SK-N-SH (cell line): Measurements from ENCODE around the gene NTMT1. TPM values are rescaled to one million over a fixed set of nuclear protein-coding genes. Genes with fewer than 3 reads are reported as not detected.

Experiments
- CTCF ChIA-PET: fragments of 300-600, 350-600 bp; formaldehyde crosslinking; extraction: SDS; loops from one replicate; lab custom pipeline; 2021; lab: Yijun Ruan, JAX
- POLR2A ChIA-PET: fragments of 350-600 bp; sonication (Branson Sonifier 250); formaldehyde crosslinking; extraction: SDS; loops from one replicate; lab custom pipeline; 2020; ENCODE audit warnings: antibody characterized with exemption, inconsistent platforms; lab: Yijun Ruan, JAX
- DNase-seq: peaks from one replicate; pipeline ENCODE4 v3.0.0; 2012
- H2AFZ ChIP-seq: fragments of 200-600 bp; sonication (generic); 2 replicates; pipeline ENCODE4 v1.8.1; 2016; ENCODE audit warnings: antibody characterized with exemption, mild to moderate bottlenecking, low read depth
- H3F3A ChIP-seq: fragments of 200-600 bp; sonication (generic); replicated peaks from 2 replicates; pipeline ENCODE3; 2016; ENCODE audit warnings: antibody characterized with exemption, mild to moderate bottlenecking; ENCODE audit not compliant: insufficient read depth
- H3K27ac ChIP-seq, 2 experiments: fragments of 200-500 bp in 1 of 2; fragments of 200-600 bp in 1 of 2; sonication (Bioruptor generic) in 1 of 2; sonication (generic), shearing (Covaris generic) in 1 of 2; 2 replicates each; pipeline versions ENCODE4 v1.5.1 to v1.6.1; 2014 to 2016; ENCODE audit warnings: low read depth in 2 of 2, inconsistent platforms in 1 of 2, low read length in 1 of 2, mild to moderate bottlenecking in 1 of 2, mixed read lengths in 1 of 2
- H3K27me3 ChIP-seq: fragments of 200-600 bp; sonication (generic), shearing (Covaris generic); 2 replicates; pipeline ENCODE4 v1.6.1; 2016; ENCODE audit warnings: mixed run types; ENCODE audit not compliant: insufficient read depth
- H3K36me3 ChIP-seq, 2 experiments: fragments of 200-500 bp in 1 of 2; fragments of 200-600 bp in 1 of 2; sonication (Bioruptor generic) in 1 of 2; sonication (generic) in 1 of 2; replicated peaks in 1 of 2; 2 replicates each; pipeline versions ENCODE3 to v1.5.1; 2014 to 2016; ENCODE audit warnings: low read length in 1 of 2, mild to moderate bottlenecking in 1 of 2; ENCODE audit not compliant: insufficient read depth in 2 of 2, control insufficient read depth in 1 of 2
- H3K4me1 ChIP-seq, 2 experiments: fragments of 200-500 bp in 1 of 2; fragments of 200-600 bp in 1 of 2; sonication (Bioruptor generic) in 1 of 2; sonication (generic), shearing (Covaris generic) in 1 of 2; 2 replicates each; pipeline versions ENCODE4 v1.5.1 to v1.6.1; 2014 to 2016; ENCODE audit warnings: low read depth in 1 of 2, low read length in 1 of 2, mixed run types in 1 of 2; ENCODE audit not compliant: insufficient read depth in 2 of 2, control insufficient read depth in 1 of 2
- H3K4me2 ChIP-seq: fragments of 200-600 bp; sonication (generic), shearing (Covaris generic); 2 replicates; pipeline ENCODE4 v1.6.1; 2017; ENCODE audit warnings: mixed run types
- H3K4me3 ChIP-seq, 2 experiments: fragments of 200-500 bp in 1 of 2; fragments of 200-600 bp in 1 of 2; sonication (Bioruptor generic) in 1 of 2; sonication (generic), shearing (Covaris generic) in 1 of 2; 2 replicates each; pipeline versions ENCODE4 v1.5.1 to v1.8.1; 2014 to 2016; ENCODE audit warnings: low read depth in 2 of 2, inconsistent platforms in 1 of 2, low read length in 1 of 2, mild to moderate bottlenecking in 1 of 2, mixed read lengths in 1 of 2, moderate library complexity in 1 of 2
- H3K79me2 ChIP-seq: fragments of 200-600 bp; sonication (generic); 2 replicates; pipeline ENCODE4 v1.8.1; 2017; ENCODE audit warnings: mild to moderate bottlenecking; ENCODE audit not compliant: insufficient read depth
- H3K9ac ChIP-seq: fragments of 200-600 bp; sonication (generic); 2 replicates; pipeline ENCODE4 v1.6.1; 2017; ENCODE audit warnings: mixed run types
- H3K9me2 ChIP-seq: fragments of 200-600 bp; sonication (generic); 2 replicates; pipeline ENCODE4 v1.6.1; 2017; ENCODE audit warnings: mixed run types
- H3K9me3 ChIP-seq: fragments of 200-600 bp; sonication (generic); 2 replicates; pipeline ENCODE4 v1.6.1; 2017; ENCODE audit warnings: mixed run types, mild to moderate bottlenecking, moderate library complexity
- H4K20me1 ChIP-seq: fragments of 200-600 bp; sonication (generic); 2 replicates; pipeline ENCODE4 v1.6.1; 2017; ENCODE audit warnings: mild to moderate bottlenecking, mixed run types; ENCODE audit not compliant: insufficient read depth
- CHD2 ChIP-seq: fragments of 150-350 bp; IDR thresholded peaks from 2 replicates; pipeline ENCODE4 v1.6.1; 2018; ENCODE audit warnings: low read length; ENCODE audit not compliant: partially characterized antibody
- EP300 ChIP-seq, 2 experiments: IDR thresholded peaks; 2 replicates each; pipeline versions ENCODE4 v1.4.0 to v1.6.1; 2012; ENCODE audit warnings: borderline replicate concordance in 1 of 2, low read depth in 1 of 2, low read length in 1 of 2
- EZH2phosphoT487 ChIP-seq: fragments of 200-600 bp; sonication (generic); IDR thresholded peaks from 2 replicates; pipeline ENCODE4 v1.6.1; 2017; ENCODE audit warnings: low read depth, mixed run types, mild to moderate bottlenecking, antibody characterized with exemption, moderate library complexity, borderline replicate concordance
- FOSL2 ChIP-seq: IDR thresholded peaks from 2 replicates; pipeline ENCODE4 v1.4.0; 2012; ENCODE audit warnings: low read depth, mild to moderate bottlenecking, moderate library complexity, borderline replicate concordance
- GATA2 ChIP-seq: sonication (generic); formaldehyde crosslinking; IDR thresholded peaks from 2 replicates; pipeline ENCODE4 v1.5.0; 2020; ENCODE audit warnings: mild to moderate bottlenecking, missing genetic modification reagents
- MXI1 ChIP-seq: IDR thresholded peaks from 2 replicates; pipeline ENCODE4 v1.6.1; 2012; ENCODE audit warnings: mild to moderate bottlenecking, low read depth, low read length, improper control_type of control experiment
- NFIC ChIP-seq: IDR thresholded peaks from 2 replicates; pipeline ENCODE4 v1.4.0; 2012; ENCODE audit warnings: borderline replicate concordance
- NRF1 ChIP-seq: IDR thresholded peaks from 2 replicates; pipeline ENCODE4 v1.6.1; 2012; ENCODE audit warnings: low read depth, mild to moderate bottlenecking, low read length
- POLR2AphosphoS5 ChIP-seq: IDR thresholded peaks from 2 replicates; pipeline ENCODE4 v1.6.1; 2012; ENCODE audit warnings: low read depth, low read length
- RAD21 ChIP-seq: IDR thresholded peaks from 2 replicates; pipeline ENCODE4 v1.6.1; 2012; ENCODE audit warnings: mild to moderate bottlenecking, low read length
- REST ChIP-seq: IDR thresholded peaks from 2 replicates; pipeline ENCODE4 v1.6.1; 2012; ENCODE audit warnings: mild to moderate bottlenecking, low read depth, low read length, moderate library complexity
- RXRA ChIP-seq: IDR thresholded peaks from 2 replicates; pipeline ENCODE4 v1.4.0; 2012; ENCODE audit warnings: low read depth, mild to moderate bottlenecking, borderline replicate concordance
- SMC3 ChIP-seq: IDR thresholded peaks from 2 replicates; pipeline ENCODE4 v1.6.1; 2012; ENCODE audit warnings: low read depth, low read length, improper control_type of control experiment
- TCF12 ChIP-seq: IDR thresholded peaks from 2 replicates; pipeline ENCODE4 v1.4.0; 2012
- TEAD4 ChIP-seq: IDR thresholded peaks from 2 replicates; pipeline ENCODE4 v1.4.0; 2012; ENCODE audit warnings: mild to moderate bottlenecking, borderline replicate concordance; ENCODE audit not compliant: insufficient read depth
- USF2 ChIP-seq: fragments of 150-350 bp; IDR thresholded peaks from 2 replicates; pipeline ENCODE4 v1.6.1; 2017; ENCODE audit warnings: antibody characterized with exemption, low read length, low read depth, borderline replicate concordance
- YY1 ChIP-seq: IDR thresholded peaks from 2 replicates; pipeline ENCODE4 v1.4.0; 2012; ENCODE audit warnings: low read depth, mild to moderate bottlenecking
- WGBS: methylation state at CpG from one replicate; pipeline ENCODE4 v1.1.6; 2017; ENCODE audit warnings: low lambda C conversion rate; 5-methylcytosine and 5-hydroxymethylcytosine counted together
- polyA plus RNA-seq, 3 experiments: library from polyadenylated mRNA; depleted of rRNA; stranded (reverse); fragments of >200 nt; gene quantifications; 2 replicates each; pipeline ENCODE4 v1.2.3, GENCODE V29; 2012
- TF ChIP-seq, protein P1 (sequence below): IDR thresholded peaks from 2 replicates; pipeline ENCODE4 v1.4.0; 2012; ENCODE audit warnings: low read depth, borderline replicate concordance

The NTMT1 gene
- polyA plus RNA-seq, 1 of the 3 experiments (the other 2 are of a cell fraction): 78.3 TPM

GRCh38 chr9:129676287-129676686 lies 50.3 kb downstream of the NTMT1 start:
- H3K27me3 ChIP-seq: peaks cover 14% of the 10 kb centered on the region; the same call in 1 of the 2 replicates
- no peaks in the 10 kb centered on the region for H3K79me2 ChIP-seq
- DNase-seq: no peak
- peaks cover 0 to 42% of the 10 kb centered on the region in 2 experiments; a peak in 2 of 4 replicates for H3K4me1 ChIP-seq
- no peak overlapping the region for H3K4me3 ChIP-seq
- H3K9me2 ChIP-seq: no peaks in the 10 kb centered on the region
- ChIA-PET POLR2A (interaction anchor here (1.1 kb wide), 1 partner anchor 11 kb away, joined by 7 read pairs; the partner anchor contains the start of gene PRRX2), CTCF (interaction anchor here (0.5 to 4.2 kb wide), 5 partner anchors 33 to 62 kb away, joined by 4 to 36 read pairs (median 10); partner anchors contain the start of gene ASB6)
- H2AFZ ChIP-seq: no peak overlapping the region
- no peaks in the 10 kb centered on the region for H3K9me3 ChIP-seq
- 80% methylated on average over 3 of the region's 4 CpGs for WGBS
- no peaks in the 10 kb centered on the region for H4K20me1 ChIP-seq
- H3K36me3 ChIP-seq: no peaks in the 10 kb centered on the region
- no peaks in the 10 kb centered on the region for H3F3A ChIP-seq
- no peak overlapping the region for H3K4me2 ChIP-seq
- H3K27ac ChIP-seq: peak overlapping the region in 1 of 2 experiments; percentile 86; a peak in 2 of 4 replicates
- no peak overlapping the region for H3K9ac ChIP-seq
- TF ChIP-seq FOSL2: no peak
- TF ChIP-seq, protein P1, sequence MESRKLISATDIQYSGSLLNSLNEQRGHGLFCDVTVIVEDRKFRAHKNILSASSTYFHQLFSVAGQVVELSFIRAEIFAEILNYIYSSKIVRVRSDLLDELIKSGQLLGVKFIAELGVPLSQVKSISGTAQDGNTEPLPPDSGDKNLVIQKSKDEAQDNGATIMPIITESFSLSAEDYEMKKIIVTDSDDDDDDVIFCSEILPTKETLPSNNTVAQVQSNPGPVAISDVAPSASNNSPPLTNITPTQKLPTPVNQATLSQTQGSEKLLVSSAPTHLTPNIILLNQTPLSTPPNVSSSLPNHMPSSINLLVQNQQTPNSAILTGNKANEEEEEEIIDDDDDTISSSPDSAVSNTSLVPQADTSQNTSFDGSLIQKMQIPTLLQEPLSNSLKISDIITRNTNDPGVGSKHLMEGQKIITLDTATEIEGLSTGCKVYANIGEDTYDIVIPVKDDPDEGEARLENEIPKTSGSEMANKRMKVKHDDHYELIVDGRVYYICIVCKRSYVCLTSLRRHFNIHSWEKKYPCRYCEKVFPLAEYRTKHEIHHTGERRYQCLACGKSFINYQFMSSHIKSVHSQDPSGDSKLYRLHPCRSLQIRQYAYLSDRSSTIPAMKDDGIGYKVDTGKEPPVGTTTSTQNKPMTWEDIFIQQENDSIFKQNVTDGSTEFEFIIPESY: no peak
- TF ChIP-seq GATA2 (CRISPR knock-in tag): no peak
- no peak for TF ChIP-seq REST
- no peak for TF ChIP-seq NRF1

DNA sequence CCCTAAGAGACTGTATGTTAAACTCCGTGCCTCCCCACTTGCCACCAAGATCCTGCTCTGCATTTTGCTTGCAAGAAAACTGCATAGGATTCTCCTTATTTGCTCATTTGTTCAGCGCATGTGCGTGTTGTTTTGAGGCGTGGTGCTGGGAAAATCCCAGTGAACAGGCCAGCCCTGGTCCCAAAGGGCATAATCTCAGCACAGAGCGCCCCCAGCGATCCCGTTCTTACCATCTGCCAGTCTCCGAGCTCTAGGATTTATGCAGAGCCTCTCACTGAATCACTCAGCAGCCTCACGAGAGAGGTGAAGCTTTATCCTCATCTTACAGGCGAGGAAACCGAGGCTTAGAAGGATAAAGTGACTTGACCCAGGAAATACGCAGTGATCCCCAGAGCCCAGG lies 51.0 kb downstream of the NTMT1 start:
- no peak overlapping the region for H3K9ac ChIP-seq
- no peak overlapping the region for H3K4me2 ChIP-seq
- POLR2A ChIA-PET: interaction anchor here (0.5 to 1.0 kb wide), 2 partner anchors 27 to 485 kb away, joined by 3 to 4 read pairs; no protein-coding TSS in a partner anchor
- TF ChIP-seq EP300 (IDR thresholded peaks at IDR 0.05; ENCODE audit: borderline replicate concordance in 1 of 2, low read depth in 1 of 2, low read length in 1 of 2) (no peak), USF2 (no peak), RAD21 (no peak), SMC3 (no peak), GATA2 (CRISPR knock-in tag) (no peak), MXI1 (no peak), RXRA (no peak), TCF12 (no peak), TEAD4 (no peak), CHD2 (no peak), YY1 (no peak), NFIC (no peak), POLR2AphosphoS5 (no peak), EZH2phosphoT487 (no peak)
- TF ChIP-seq, protein P1: no peak

More for the DNA sequence above, 51.0 kb downstream of the NTMT1 start:
- peaks cover 14% of the 10 kb centered on the region; the same call in 1 of the 2 replicates for H3K27me3 ChIP-seq
- no peaks in the 10 kb centered on the region for H3K79me2 ChIP-seq
- no peaks in the 10 kb centered on the region for H3K9me3 ChIP-seq
- H3K4me1 ChIP-seq: peaks cover 0 to 42% of the 10 kb centered on the region in 2 experiments; a peak in 2 of 4 replicates
- H3F3A ChIP-seq: no peaks in the 10 kb centered on the region
- no peak overlapping the region for H3K4me3 ChIP-seq
- CTCF ChIA-PET: interaction anchor here (1.1 to 4.2 kb wide), 4 partner anchors 35 to 113 kb away, joined by 3 to 36 read pairs (median 4); partner anchors contain the start of gene ASB6
- WGBS: 83% methylated on average over 12 of the region's 12 CpGs
- no peaks in the 10 kb centered on the region for H3K36me3 ChIP-seq
- no peak overlapping the region for H2AFZ ChIP-seq
- no peaks in the 10 kb centered on the region for H4K20me1 ChIP-seq
- H3K27ac ChIP-seq: peak overlapping the region in 1 of 2 experiments; percentile 40; a peak in 2 of 4 replicates
- no peaks in the 10 kb centered on the region for H3K9me2 ChIP-seq
- peak; percentile 57 for DNase-seq
